Measurements from ENCODE around the gene TRIM67. TPM values are rescaled to one million over a fixed set of nuclear protein-coding genes. Genes with fewer than 3 reads are reported as not detected.
"Not testable (repeated sequence)": the region's sequence is repeated elsewhere in the genome, so short reads cannot be mapped to it uniquely, and the experiment has no call there.

Gene TRIM67
- total RNA-seq, 3 donors from 2014 or later, result 0.05 to 0.22 TPM; not detected in 1

DNA sequence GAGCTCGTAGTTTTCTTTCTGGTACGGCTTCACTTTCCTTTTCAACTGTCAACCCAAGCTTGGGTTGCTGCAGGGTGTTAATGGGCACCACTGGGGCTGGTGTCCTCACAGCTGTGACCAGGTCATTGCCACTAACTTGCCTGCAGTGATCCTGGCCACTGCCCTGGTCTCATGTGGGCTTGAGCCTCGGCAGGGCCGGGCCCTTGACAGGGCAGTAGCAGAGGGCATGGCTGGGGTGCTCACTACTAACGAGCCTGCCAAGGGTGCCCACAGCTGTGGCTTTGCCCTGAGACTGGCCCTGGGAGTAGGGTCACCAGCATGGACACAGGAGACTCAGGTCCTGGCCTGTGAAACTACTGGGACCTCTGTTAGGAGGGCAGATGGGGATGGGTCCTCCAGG is 47.7 kb downstream of the TRIM67 start:
- Histone ChIP-seq H3K36me3 (ENCODE audit: low read depth) (no peaks in the 10 kb centered on the region), H3K4me3 (no peak overlapping the region), H3K9me3 (no peaks in the 10 kb centered on the region), H3K4me1 (ENCODE audit: low read depth) (peaks cover 8% of the 10 kb centered on the region)
- TF ChIP-seq, protein P1, sequence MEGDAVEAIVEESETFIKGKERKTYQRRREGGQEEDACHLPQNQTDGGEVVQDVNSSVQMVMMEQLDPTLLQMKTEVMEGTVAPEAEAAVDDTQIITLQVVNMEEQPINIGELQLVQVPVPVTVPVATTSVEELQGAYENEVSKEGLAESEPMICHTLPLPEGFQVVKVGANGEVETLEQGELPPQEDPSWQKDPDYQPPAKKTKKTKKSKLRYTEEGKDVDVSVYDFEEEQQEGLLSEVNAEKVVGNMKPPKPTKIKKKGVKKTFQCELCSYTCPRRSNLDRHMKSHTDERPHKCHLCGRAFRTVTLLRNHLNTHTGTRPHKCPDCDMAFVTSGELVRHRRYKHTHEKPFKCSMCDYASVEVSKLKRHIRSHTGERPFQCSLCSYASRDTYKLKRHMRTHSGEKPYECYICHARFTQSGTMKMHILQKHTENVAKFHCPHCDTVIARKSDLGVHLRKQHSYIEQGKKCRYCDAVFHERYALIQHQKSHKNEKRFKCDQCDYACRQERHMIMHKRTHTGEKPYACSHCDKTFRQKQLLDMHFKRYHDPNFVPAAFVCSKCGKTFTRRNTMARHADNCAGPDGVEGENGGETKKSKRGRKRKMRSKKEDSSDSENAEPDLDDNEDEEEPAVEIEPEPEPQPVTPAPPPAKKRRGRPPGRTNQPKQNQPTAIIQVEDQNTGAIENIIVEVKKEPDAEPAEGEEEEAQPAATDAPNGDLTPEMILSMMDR (IDR thresholded peaks at IDR 0.05), result no peak
- intact Hi-C loops (cut with DNase I, micrococcal nuclease), result loop anchor here in 1 of 2 donors (10.0 kb wide), 1 partner anchor 415 kb away; no protein-coding TSS in a partner anchor
- DNase-seq (no peak), ATAC-seq (no peak)

DNA sequence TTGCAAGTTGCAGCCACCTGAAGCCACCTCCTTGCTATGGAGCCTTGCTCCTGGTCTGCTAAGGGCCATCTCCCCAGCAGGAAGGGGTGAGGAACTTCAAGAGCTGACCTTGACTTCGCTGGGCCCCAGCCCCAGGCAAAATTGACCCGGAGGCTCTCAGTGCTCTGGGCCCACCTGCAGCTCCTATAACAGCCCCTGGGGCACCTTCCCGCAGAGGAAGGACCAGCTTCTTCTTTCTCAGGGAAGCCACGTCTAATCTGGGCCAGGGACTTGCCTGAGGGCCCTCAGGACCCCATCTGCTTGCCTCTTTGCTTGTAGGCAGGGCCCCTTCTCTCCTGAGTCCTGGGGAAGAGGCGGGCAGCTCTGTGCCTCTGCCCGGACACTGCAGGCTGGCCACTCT is 48.3 kb downstream of the TRIM67 start:
- TF ChIP-seq, protein P1 (IDR thresholded peaks at IDR 0.05), result no peak
- Histone ChIP-seq H3K4me3 (no peak overlapping the region), H3K9me3 (no peaks in the 10 kb centered on the region), H3K4me1 (ENCODE audit: low read depth) (peaks cover 8% of the 10 kb centered on the region), H3K36me3 (ENCODE audit: low read depth) (no peaks in the 10 kb centered on the region)
- ATAC-seq (no peak), DNase-seq (no peak)
- intact Hi-C loops (cut with DNase I, micrococcal nuclease), result loop anchor here in 1 of 2 donors (5.0 kb wide), 1 partner anchor 293 kb away; no protein-coding TSS in a partner anchor

DNA sequence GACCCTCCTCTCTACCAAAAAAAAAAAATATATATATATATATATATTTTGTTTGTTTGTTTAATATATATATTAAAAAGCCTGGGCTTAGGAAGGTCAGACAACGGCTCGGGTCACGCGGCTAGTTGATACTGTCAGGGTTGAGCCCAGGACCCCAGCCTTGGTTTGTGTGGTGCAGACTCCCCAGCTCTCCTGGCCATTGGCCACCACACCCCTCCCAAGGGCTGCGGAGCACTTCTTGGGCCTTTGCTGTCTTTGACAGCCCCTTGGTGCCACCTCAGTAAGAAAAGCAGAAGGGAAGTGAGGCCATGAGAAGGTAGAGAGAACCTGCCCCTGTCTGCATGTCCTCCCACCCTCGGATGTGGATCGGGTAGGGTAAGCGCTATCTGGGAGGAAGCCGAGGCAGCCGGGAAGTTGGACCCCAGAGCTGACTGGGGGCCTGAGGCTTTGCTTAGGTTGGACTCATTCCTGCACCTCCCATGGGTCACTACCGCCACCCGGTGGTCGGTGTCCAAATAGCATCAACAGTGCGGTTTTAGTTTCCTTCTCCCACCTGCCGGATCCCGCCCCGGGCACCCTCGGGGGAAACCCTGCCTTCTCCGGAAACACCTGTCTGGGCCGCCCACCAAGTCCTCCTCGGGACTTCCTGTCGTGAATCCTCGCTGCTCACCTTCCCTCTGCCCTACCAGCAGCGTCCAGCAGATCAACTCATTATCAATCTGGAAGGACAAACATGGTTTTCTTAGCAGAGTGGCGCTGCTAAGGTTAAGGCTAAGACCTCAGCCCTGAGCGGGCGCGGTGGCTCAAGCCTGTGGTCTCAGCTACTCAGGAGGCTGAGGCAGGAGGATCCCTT is 49.4 kb downstream of the TRIM67 start:
- intact Hi-C loops (cut with DNase I, micrococcal nuclease), result loop anchor here in 1 of 2 donors (5.0 kb wide), 1 partner anchor 294 kb away; no protein-coding TSS in a partner anchor
- DNase-seq, result peak; percentile 91 to 95 (median 93)
- H3K4me1 ChIP-seq (ENCODE audit: low read depth), result peaks cover 10% of the 10 kb centered on the region

DNA sequence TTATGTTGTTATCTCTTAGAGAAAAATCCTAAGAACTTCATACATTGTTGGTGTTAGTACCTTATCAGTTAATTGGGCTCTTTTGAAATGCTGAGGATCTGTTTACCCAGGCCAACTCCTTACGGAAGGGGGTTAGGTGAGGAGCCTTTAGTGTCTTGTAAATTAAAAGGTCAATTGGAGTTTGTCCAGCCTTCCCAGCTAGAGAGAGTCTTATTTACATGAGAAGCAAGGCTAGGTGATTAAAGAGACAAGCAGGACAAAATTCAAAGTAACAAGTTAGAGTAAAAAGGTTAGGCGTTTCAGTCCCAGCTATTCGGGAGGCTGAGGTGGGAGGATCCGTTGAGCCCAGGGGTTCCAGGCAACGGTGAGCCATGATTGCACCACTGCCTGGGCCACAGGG is 50.4 kb downstream of the TRIM67 start:
- intact Hi-C loops (cut with DNase I, micrococcal nuclease), result loop anchor here in 1 of 2 donors (5.0 kb wide), 1 partner anchor 295 kb away; no protein-coding TSS in a partner anchor
- DNase-seq, result peak in 1 of 3 donors; percentile 53

More for the DNA sequence above, 49.4 kb downstream of the TRIM67 start:
- no peaks in the 10 kb centered on the region for H3K36me3 ChIP-seq (ENCODE audit: low read depth)
- ATAC-seq, result peak; percentile 96
- no peaks in the 10 kb centered on the region for H3K9me3 ChIP-seq
- no peak overlapping the region for H3K4me3 ChIP-seq
- TF ChIP-seq, protein P1 (IDR thresholded peaks at IDR 0.05), result peak; percentile 87

DNA sequence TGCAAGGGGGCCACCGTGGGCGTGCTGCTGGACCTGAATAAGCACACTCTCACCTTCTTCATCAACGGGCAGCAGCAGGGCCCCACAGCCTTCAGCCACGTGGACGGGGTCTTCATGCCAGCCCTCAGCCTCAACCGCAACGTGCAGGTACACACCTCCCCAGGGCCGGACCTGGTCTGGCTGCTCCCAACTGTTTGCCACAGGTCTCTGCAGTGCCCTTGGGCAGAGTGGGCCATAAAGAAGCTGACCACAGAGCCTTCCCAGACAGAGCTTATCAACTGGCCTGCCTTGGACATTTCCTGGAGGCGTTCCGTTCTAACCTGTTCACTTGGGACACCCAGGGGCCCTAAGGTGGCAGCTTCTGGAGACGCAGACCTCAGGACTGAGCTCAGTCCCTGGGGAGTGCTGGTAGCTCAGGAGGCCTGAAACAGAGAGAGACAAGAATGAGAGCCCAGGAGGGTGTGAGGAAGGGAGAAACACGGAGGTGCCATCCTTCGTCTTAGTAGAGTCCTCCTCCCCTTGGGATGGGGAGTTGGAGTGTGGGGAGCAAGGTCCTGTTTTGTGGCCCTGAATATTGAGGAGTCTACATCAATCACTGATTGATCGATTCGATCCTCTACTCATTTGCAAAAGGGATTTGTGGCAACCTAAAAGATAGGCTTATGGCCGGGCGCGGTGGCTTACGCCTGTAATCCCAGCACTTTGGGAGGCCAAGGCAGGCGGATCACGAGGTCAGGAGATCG is 52.1 kb downstream of the TRIM67 start:
- no peaks in the 10 kb centered on the region for H3K9me3 ChIP-seq
- no peaks in the 10 kb centered on the region for H3K36me3 ChIP-seq (ENCODE audit: low read depth)
- ATAC-seq (no peak), DNase-seq (no peak)
- TF ChIP-seq, protein P1 (IDR thresholded peaks at IDR 0.05), result no peak
- intact Hi-C loops (cut with DNase I, micrococcal nuclease), result loop anchor here in 1 of 2 donors (5.0 kb wide), 1 partner anchor 297 kb away; no protein-coding TSS in a partner anchor
- peaks cover 14% of the 10 kb centered on the region for H3K4me1 ChIP-seq (ENCODE audit: low read depth)
- H3K4me3 ChIP-seq, result no peak overlapping the region

More for the DNA sequence above, 50.4 kb downstream of the TRIM67 start:
- H3K9me3 ChIP-seq; H3K4me3 ChIP-seq; H3K36me3 ChIP-seq (ENCODE audit: low read depth): not testable (repeated sequence)
- H3K4me1 ChIP-seq (ENCODE audit: low read depth), result peaks cover 14% of the 10 kb centered on the region
- ATAC-seq, result peak; percentile 17

Data from mucosa of descending colon (tissue), 3 donors.